ENCODE data around the gene SOCS7.

The SOCS7 gene

GRCh38 chr17:38369124-38369886 is 17.7 kb downstream of the SOCS7 start:
- no peak for DNase-seq

DNA sequence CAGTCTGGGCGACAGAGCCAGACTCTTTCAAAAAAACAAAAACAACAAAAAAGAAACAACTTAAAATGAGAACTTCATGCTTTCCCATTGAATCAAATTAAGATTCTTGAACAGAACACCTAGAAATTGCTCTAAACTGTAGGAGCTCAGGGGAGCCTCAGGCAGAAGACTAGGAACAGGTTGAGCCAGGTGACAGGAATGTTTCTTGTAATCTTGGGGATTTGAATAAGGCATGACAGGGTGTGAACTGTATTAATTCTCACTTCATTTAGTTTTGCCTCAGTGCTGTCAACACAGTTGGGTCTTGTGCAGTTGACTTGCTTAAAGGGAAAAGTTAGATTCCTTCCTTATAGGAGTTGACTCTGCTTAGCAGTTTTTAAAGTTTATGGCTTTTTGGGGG is 27.8 kb downstream of the SOCS7 start:
- DNase-seq: no peak

DNA sequence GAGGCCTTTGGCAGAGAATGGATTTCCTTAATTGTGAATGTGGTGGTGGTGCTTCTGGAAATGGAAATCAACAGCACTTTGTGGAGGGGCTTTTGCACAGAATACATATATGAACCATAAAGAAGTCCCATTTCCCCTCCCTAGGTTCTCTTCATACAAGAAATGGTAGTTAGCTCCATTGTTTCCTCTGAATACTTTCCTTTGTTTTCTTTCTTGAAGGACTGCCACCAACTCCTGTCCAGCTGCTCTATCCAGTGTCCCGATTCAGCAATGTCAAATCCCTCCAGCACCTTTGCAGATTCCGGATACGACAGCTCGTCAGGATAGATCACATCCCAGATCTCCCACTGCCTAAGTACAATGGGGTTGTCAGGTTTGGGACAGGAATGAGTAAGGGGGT is 43.4 kb downstream of the SOCS7 start:
- no peak for DNase-seq

DNA sequence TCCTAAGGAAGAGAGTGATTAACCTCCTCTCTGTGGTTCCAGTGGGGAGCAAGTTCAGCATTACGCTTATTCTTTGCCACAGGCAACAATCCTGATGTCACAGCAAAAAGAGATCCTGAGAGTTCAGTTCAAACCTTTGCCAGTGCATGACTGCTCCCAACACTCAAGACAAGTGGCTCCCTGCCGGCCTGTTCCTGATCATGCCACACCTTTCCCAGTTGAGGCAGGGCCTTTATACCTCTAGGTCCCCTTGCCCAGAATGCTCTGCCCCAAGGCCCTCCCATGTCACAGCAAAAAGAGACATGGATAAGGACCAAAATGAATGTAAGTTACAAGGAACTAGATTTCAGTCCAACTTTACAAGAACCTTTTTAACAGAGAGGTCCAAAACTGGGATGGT is 45.6 kb downstream of the SOCS7 start:
- no peak for DNase-seq

GRCh38 chr17:38400286-38400685 is 48.6 kb downstream of the SOCS7 start:
- no peak for DNase-seq

GRCh38 chr17:38401459-38401858 is 49.8 kb downstream of the SOCS7 start:
- no peak for DNase-seq

DNA sequence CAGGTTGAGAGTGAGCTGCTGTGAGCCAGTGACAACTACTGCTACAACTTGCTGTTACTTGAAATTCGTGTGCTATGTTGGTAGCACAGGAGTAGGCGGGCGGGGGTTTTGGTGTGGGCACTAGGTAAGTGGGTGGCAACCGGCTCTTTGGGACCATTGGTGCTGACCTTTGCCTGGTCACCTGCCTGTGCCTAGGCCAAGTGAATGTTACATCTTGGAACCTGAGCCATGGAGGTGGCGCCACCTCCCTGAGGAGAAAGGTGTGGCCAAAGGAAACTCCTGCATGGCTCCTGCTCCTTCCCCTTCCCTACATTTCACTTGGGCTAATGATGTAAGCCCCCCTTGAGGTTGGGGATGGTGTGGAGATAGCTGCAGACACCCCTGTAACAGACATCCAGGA is 51.3 kb downstream of the SOCS7 start:
- no peak for DNase-seq

DNA sequence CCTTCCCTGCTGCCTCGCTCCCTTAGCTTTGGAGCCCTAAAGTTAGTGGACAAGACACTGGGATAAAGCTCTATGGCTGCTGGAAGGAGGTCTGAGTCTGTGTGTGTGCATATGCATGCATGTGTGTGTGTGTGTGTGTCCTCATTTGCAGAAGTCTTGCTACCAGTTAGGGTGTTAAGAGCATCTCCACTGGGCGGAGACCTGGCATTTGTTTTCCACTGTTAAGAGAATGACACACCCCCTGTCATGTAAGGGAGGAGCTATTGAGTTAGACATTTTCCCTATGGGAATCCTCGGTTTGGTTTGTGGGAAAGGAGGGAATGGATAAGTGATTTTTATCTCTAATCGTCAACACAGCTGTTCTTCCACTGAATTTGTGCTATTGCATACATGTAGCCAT is 51.8 kb downstream of the SOCS7 start:
- DNase-seq: no peak

DNA sequence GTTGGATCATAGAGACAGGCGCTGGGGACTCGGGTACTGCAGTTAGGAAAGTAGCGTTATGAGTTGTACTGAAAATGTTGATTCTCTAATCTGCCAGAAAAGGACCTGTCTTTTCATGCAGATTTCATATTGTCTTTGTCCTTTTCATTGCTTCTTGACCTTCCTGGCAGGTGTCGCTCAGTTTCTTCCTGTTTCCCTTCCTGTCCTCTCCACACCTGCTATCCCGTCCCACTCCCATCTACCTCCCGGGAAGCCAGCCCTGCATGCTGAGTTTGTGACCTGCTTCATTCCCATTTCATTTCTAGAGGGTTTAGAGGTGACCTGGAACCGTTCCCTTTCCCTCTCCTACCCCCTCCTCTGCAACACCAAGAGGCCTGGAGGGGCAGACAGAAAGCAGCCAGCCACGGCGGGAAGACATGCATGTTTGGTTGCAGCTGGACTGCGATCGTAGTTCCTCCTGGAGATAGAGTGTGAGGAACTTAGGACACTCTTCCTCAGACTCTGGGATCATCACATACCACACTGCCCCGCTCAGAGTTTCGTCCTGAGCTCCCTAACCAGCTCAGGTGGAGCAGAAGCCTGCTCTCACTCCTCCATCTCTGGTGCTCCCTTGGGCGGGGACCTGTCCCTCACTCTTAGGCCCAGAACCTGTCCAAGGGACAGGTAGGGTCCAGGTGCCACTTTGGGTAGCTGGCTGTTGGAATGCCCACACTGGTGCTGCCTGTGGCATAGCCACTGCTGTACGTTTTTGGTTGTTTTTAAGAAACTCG is 52.7 kb downstream of the SOCS7 start:
- no peak for DNase-seq

GRCh38 chr17:38405654-38406053 is 54.0 kb downstream of the SOCS7 start:
- DNase-seq: no peak

- no peak for DNase-seq
Measured at GRCh38 chr17:38410201-38410600, 58.6 kb downstream of the SOCS7 start.

DNA sequence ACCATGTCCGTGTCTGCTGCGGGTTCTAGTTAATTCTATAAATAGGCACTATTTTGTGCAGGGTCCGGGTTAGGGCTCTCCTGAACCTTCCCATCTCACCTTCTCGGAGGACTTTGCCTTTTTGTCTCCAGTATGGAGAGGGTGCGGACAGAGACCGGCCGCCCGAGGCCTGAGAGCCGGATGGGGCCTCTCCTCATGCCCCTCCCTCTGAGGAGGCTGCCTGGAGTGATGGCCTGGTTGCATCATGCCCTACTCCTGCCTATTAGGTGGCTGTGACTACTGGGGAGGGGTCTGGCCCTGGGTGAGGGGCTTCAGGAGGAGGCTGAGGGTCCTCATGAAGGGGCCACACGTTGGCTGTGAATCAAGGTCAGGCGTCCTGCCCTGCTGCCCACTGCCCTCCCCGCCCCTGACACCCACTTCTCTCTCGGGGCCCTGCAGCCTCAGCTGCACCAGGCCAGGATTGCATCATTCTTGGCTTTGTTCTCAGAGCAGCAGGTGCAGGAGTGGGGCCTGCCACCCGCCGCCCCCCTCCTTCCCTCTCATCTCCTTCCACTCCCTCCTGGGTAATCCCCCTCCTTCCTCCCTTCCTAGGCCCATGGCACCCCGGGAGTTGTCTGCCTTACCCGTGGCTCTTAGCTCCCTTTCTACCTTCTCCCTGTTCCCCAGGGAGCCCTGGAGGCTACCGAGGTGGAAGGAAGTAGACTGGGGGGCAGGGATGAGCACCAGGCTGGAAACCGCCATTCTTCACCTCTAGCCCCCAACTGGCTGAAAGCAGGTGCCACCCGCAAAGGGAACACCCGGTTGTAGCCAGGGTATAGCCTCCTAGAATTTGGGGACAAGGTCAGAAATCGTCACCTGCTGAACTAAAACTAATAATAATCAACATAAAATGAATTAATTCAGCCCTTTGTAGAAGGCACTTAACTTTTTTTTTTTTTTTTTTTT is 63.9 kb downstream of the SOCS7 start:
- no peak for DNase-seq

GRCh38 chr17:38416840-38417209 is 65.2 kb downstream of the SOCS7 start:
- DNase-seq: no peak

GRCh38 chr17:38417210-38417951 is 65.7 kb downstream of the SOCS7 start:
- DNase-seq: no peak

DNA sequence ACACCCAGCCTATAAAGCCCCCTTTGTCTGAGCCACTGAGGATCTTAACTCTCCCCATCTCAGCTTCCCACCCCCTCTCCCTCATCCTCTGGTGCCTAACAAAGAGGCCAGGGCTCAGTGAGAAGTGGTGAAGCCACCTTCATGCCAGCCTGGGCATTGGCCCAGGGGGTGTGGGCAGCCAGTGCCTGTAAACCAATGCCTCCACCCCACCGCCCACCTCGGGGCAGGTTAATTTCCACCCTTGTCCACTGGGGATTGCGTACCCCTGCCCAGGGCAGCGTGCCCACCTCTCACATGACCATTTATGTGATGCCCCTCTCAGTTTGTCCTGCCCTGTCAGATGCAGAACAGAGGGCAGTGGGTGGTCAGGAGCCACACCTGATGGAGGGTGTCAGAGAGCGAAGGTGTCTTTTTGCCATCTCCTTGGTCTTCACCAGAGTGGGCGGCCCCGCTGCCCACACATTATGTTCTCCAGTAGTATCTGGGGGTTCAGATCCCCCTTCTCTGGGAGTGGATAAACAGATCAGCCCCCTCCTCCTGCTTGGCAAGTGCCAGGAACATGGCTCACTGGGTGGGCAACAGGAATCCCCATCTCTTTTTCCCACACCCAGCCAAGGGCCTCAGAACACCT is 66.5 kb downstream of the SOCS7 start:
- no peak for DNase-seq

- DNase-seq: no peak
Measured at GRCh38 chr17:38418693-38419507, 67.3 kb downstream of the SOCS7 start.

- no peak for DNase-seq
Measured at GRCh38 chr17:38419508-38419981, 67.9 kb downstream of the SOCS7 start.

DNA sequence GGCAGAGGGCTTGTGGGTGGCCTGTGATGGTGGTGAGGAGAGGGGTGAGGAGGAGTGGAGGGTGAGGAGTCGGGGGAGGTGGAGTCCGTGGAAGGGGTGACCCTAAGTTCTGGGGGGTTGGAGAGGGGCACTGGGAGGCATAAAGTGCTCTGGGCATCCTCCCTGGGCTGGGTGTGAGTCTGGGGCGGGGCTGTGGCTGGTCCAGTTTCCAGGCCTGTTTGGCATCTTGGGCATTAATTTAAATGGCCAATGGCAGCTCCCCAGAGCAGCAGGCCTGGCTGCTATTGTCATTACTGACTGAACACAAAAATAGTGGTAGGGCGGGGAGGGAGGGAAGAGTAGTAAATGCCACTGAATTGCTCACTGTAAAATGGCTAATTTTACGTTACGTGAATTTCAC is 68.9 kb downstream of the SOCS7 start:
- no peak for DNase-seq

DNA sequence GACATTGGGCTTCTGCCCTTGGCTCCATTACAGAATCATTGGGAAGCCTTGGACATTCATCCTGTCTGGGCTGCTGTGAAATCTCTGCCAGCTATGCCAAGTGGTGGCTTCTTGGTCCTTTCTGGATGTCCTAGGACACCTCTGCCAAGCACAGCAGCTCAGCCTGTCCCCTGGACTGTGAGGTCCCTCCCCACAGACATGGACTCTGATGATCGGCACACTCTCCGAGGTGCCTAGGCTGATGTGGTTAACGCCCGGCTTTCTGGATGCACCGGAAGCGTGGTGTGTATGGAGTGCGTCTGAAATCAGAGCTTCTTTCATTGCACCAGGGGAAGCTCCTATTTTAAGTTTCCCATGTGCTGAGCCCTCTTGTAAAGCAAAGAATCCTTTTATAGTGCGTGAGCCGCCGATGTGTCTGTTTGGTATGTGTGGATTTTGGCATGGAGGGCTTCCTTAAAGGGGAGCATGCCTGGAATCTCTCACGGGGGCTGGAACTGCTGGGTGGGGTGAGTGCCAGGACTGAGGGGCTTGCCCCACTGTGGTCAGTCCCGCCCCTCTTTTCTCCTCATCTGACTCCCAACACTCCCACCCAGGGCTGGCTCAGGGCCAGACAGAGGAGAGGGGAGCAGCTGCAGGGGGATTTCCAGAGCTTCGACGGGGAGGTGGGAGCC is 69.7 kb downstream of the SOCS7 start:
- DNase-seq: no peak
